ENCODE results near the gene NELL1. TPM values are rescaled to one million over a fixed set of nuclear protein-coding genes. Genes with fewer than 3 reads are reported as not detected.

Gene NELL1
- total RNA-seq, 1 experiment from 2014 or later: not detected

DNA sequence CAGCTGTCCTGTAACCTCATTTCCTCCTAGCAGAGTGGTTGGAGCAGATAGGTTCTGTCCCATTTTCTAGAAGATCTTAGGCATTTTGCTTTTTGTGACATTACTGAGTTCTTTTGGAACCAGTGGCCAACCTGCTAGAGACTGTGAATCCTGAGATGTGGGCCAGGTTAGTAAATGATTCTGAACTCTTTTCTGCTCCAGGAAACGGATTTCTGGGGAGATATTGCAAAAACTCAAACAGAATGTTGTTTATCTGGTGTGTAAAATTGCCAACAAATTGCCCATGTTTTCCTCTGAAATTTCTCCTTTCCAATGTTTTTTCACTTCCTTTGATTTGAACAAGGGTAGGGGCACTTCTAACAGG lies 37.2 kb upstream of the NELL1 start:
- TF ChIP-seq EZH2phosphoT487 (IDR thresholded peaks at IDR 0.05; ENCODE audit: borderline replicate concordance, low read length): no peak
- no peak for TF ChIP-seq EZH2 (IDR thresholded peaks at IDR 0.05; ENCODE audit: low read length, unreplicated experiment)
- TF ChIP-seq, protein P1, sequence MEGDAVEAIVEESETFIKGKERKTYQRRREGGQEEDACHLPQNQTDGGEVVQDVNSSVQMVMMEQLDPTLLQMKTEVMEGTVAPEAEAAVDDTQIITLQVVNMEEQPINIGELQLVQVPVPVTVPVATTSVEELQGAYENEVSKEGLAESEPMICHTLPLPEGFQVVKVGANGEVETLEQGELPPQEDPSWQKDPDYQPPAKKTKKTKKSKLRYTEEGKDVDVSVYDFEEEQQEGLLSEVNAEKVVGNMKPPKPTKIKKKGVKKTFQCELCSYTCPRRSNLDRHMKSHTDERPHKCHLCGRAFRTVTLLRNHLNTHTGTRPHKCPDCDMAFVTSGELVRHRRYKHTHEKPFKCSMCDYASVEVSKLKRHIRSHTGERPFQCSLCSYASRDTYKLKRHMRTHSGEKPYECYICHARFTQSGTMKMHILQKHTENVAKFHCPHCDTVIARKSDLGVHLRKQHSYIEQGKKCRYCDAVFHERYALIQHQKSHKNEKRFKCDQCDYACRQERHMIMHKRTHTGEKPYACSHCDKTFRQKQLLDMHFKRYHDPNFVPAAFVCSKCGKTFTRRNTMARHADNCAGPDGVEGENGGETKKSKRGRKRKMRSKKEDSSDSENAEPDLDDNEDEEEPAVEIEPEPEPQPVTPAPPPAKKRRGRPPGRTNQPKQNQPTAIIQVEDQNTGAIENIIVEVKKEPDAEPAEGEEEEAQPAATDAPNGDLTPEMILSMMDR (conservative IDR thresholded peaks at IDR 0.05; ENCODE audit: low read depth, low read length): no peak
- intact Hi-C loops (cut with micrococcal nuclease): no loop called here
- no peaks in the 10 kb centered on the region for H3K79me2 ChIP-seq (ENCODE audit: low read length)
- H3K9ac ChIP-seq (ENCODE audit: low read length): no peak overlapping the region
- no peak overlapping the region for H2AFZ ChIP-seq (ENCODE audit: low read length)
- ATAC-seq (no peak), DNase-seq (no peak)
- CTCF ChIA-PET: no interaction called here
- no peaks in the 10 kb centered on the region for H3K36me3 ChIP-seq (ENCODE audit: low read depth, low read length)
- no peak overlapping the region for H3K27ac ChIP-seq (ENCODE audit: low read length)
- H3K4me3 ChIP-seq (ENCODE audit: low read length): no peak overlapping the region
- no peaks in the 10 kb centered on the region for H3K9me3 ChIP-seq (ENCODE audit: low read length)
- peaks cover 3% of the 10 kb centered on the region; the same call in 1 of the 2 replicates for H3K27me3 ChIP-seq (ENCODE audit: low read length)
- no TSS peak for BruUV-seq (replicated peaks)
- H4K20me1 ChIP-seq (ENCODE audit: low read length): no peaks in the 10 kb centered on the region
- H3K9me2 ChIP-seq (replicated peaks; ENCODE audit: low read length): no peaks in the 10 kb centered on the region
- no peaks in the 10 kb centered on the region for H3F3A ChIP-seq (ENCODE audit: low read length, unreplicated experiment)
- no peaks in the 10 kb centered on the region for H3K4me1 ChIP-seq (ENCODE audit: insufficient read depth, low read length)
- POLR2A ChIA-PET (ENCODE audit: unreplicated experiment): no interaction called here
- H3K4me2 ChIP-seq (ENCODE audit: low read length): no peak overlapping the region

DNA sequence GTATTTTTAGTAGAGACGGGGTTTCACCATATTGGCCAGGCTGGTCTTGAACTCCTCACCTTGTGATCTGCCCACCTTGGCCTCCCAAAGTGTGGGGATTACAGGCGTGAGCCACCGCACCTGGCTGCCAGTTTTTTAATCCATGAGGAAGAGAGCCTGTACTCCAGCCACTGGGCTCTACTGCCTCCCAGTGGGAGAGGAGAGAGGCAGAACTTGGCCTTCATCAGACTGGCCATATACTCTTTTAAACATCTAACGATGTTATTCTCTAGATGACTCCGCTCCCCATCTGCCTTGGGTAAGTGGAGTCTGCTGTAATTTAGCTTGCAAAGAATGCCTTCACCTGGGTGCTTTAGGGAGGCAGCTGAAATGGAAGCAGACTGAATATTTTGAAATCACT lies 35.3 kb upstream of the NELL1 start:
- Histone ChIP-seq H3K79me2 (ENCODE audit: low read length) (no peaks in the 10 kb centered on the region), H3K4me2 (ENCODE audit: low read length) (no peak overlapping the region), H3K9ac (ENCODE audit: low read length) (no peak overlapping the region), H3K27ac (ENCODE audit: low read length) (no peak overlapping the region), H3K4me3 (ENCODE audit: low read length) (no peak overlapping the region), H2AFZ (ENCODE audit: low read length) (no peak overlapping the region), H3K36me3 (ENCODE audit: low read depth, low read length) (no peaks in the 10 kb centered on the region), H3K27me3 (ENCODE audit: low read length) (no peaks in the 10 kb centered on the region; the same call in 1 of the 2 replicates), H3F3A (ENCODE audit: low read length, unreplicated experiment) (no peaks in the 10 kb centered on the region), H3K9me3 (ENCODE audit: low read length) (no peaks in the 10 kb centered on the region), H3K9me2 (replicated peaks; ENCODE audit: low read length) (no peaks in the 10 kb centered on the region), H3K4me1 (ENCODE audit: insufficient read depth, low read length) (no peaks in the 10 kb centered on the region), H4K20me1 (ENCODE audit: low read length) (no peaks in the 10 kb centered on the region)
- POLR2A ChIA-PET (ENCODE audit: unreplicated experiment): no interaction called here
- intact Hi-C loops (cut with micrococcal nuclease): no loop called here
- TF ChIP-seq EZH2 (IDR thresholded peaks at IDR 0.05; ENCODE audit: low read length, unreplicated experiment): no peak
- no peak for TF ChIP-seq EZH2phosphoT487 (IDR thresholded peaks at IDR 0.05; ENCODE audit: borderline replicate concordance, low read length)
- TF ChIP-seq, protein P1 (conservative IDR thresholded peaks at IDR 0.05; ENCODE audit: low read depth, low read length): 0 out of 2 replicates have a peak, but pooled peaks have one; percentile 21
- no TSS peak for BruUV-seq (replicated peaks)
- ATAC-seq: no peak
- CTCF ChIA-PET: no interaction called here
- peak; percentile 15 for DNase-seq

DNA sequence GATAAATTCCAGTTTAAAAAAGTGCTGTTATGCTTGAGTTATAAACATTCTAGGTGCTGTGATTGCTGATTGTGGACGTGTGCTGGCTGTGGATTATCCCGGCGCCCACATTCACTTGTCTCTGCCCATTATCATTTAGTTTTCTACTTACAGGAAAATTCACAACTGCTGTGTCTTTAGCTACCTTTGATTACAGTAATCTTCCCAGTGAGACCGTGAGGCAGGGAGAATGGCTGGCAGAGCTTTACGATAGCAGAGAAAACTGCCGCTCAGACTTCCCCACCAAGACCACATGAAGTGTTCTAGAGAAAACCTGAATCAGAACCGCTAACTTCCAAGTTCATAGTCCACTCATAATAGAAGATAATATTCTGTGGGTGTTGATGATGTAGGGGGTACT lies 34.6 kb upstream of the NELL1 start:
- no peak for TF ChIP-seq EZH2phosphoT487 (IDR thresholded peaks at IDR 0.05; ENCODE audit: borderline replicate concordance, low read length)
- TF ChIP-seq, protein P1 (conservative IDR thresholded peaks at IDR 0.05; ENCODE audit: low read depth, low read length): no peak
- no peak for TF ChIP-seq EZH2 (IDR thresholded peaks at IDR 0.05; ENCODE audit: low read length, unreplicated experiment)
- no peak overlapping the region for H3K4me2 ChIP-seq (ENCODE audit: low read length)
- no peaks in the 10 kb centered on the region for H3K4me1 ChIP-seq (ENCODE audit: insufficient read depth, low read length)
- H3K36me3 ChIP-seq (ENCODE audit: low read depth, low read length): no peaks in the 10 kb centered on the region
- POLR2A ChIA-PET (ENCODE audit: unreplicated experiment): no interaction called here
- H2AFZ ChIP-seq (ENCODE audit: low read length): no peak overlapping the region
- no peak overlapping the region for H3K27ac ChIP-seq (ENCODE audit: low read length)
- H3K4me3 ChIP-seq (ENCODE audit: low read length): no peak overlapping the region
- BruUV-seq (replicated peaks): no TSS peak
- intact Hi-C loops (cut with micrococcal nuclease): no loop called here
- no peaks in the 10 kb centered on the region for H3F3A ChIP-seq (ENCODE audit: low read length, unreplicated experiment)
- peaks cover 3% of the 10 kb centered on the region; the same call in 1 of the 2 replicates for H3K27me3 ChIP-seq (ENCODE audit: low read length)
- H3K79me2 ChIP-seq (ENCODE audit: low read length): no peaks in the 10 kb centered on the region
- no peaks in the 10 kb centered on the region for H3K9me2 ChIP-seq (replicated peaks; ENCODE audit: low read length)
- ATAC-seq: no peak
- H4K20me1 ChIP-seq (ENCODE audit: low read length): no peaks in the 10 kb centered on the region
- no peaks in the 10 kb centered on the region for H3K9me3 ChIP-seq (ENCODE audit: low read length)
- H3K9ac ChIP-seq (ENCODE audit: low read length): no peak overlapping the region
- CTCF ChIA-PET: no interaction called here
- DNase-seq: no peak
